Duodenal mucosa (tissue), 2 donors: ENCODE data around the gene NFIB.

Experiments
- H3K27ac ChIP-seq: one replicate; pipeline ENCODE4 v1.7.0; 2013; ENCODE audit warnings: low read depth, low read length
- H3K27me3 ChIP-seq, 2 donors: one replicate each; pipeline ENCODE4 v1.7.0; 2013; ENCODE audit warnings: low read length in 2 of 2, control low read depth in 1 of 2; ENCODE audit not compliant: insufficient read depth in 2 of 2, control insufficient read depth in 1 of 2
- H3K36me3 ChIP-seq, 2 donors: one replicate each; pipeline ENCODE4 v1.7.0; 2013; ENCODE audit warnings: low read length in 2 of 2, control low read depth in 1 of 2; ENCODE audit not compliant: insufficient read depth in 2 of 2, control insufficient read depth in 1 of 2
- H3K4me1 ChIP-seq, 2 donors: one replicate each; pipeline ENCODE4 v1.7.0; 2013; ENCODE audit warnings: low read length in 2 of 2, control low read depth in 1 of 2; ENCODE audit not compliant: insufficient read depth in 2 of 2, control insufficient read depth in 1 of 2
- H3K4me3 ChIP-seq, 2 donors: one replicate each; pipeline ENCODE4 v1.7.0; 2013; ENCODE audit warnings: low read length in 2 of 2, low read depth in 1 of 2
- H3K9ac ChIP-seq, 2 donors: one replicate each; pipeline ENCODE4 v1.7.0; 2013; ENCODE audit warnings: low read length in 2 of 2, low read depth in 1 of 2
- H3K9me3 ChIP-seq, 2 donors: one replicate each; pipeline ENCODE4 v1.7.0; 2013; ENCODE audit warnings: low read length in 2 of 2, control low read depth in 1 of 2; ENCODE audit not compliant: control insufficient read depth in 1 of 2

Gene NFIB

DNA sequence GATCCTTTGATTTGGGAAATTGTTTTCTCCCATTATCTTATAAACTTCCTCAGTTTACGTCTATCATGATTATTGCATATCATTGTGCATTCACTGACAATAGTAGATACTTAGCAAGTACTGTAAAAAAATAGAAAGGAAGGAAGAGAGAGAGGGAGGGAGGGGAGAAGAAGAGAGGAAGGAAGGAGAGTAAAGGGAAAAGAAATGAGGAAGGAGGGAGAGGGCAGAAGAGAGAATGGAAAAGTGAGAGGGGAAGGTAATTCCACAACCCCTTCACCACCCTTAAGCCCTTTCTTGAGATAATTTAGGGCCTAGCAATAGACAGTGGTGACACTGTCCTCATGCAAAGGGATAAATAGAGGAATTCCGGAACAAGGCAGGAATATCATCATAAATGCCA is 64.4 kb downstream of the NFIB start:
- Histone ChIP-seq H3K4me1 (peaks cover 12 to 27% of the 10 kb centered on the region in 2 donors), H3K4me3 (no peak overlapping the region), H3K36me3 (no peaks in the 10 kb centered on the region), H3K9me3 (no peaks in the 10 kb centered on the region), H3K27me3 (no peaks in the 10 kb centered on the region), H3K9ac (no peak overlapping the region), H3K27ac (no peak overlapping the region)

DNA sequence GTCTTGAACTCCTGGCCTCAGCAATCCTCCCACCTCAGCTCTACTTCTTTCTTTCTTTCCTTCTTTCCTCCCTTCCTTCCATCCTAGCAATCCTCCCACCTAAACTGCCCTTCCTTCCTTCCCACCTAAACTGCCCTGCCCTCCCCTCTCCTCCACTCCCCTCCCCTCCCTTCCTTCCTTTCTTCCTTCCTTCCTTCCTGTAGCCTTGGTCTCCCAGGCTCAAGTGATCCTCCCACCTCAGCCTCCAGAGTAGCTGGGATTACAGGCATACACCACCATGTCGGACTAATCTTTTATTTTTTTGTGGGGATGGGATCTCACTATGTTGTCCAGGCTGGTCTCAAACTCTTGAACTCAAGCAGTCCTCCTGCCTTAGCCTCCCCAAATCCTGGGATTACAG is 65.8 kb downstream of the NFIB start:
- H3K4me3 ChIP-seq = no peak overlapping the region
- H3K27me3 ChIP-seq = no peaks in the 10 kb centered on the region
- no peak overlapping the region for H3K27ac ChIP-seq
- H3K9me3 ChIP-seq = no peaks in the 10 kb centered on the region
- no peaks in the 10 kb centered on the region for H3K36me3 ChIP-seq
- peaks cover 12 to 27% of the 10 kb centered on the region in 2 donors for H3K4me1 ChIP-seq
- no peak overlapping the region for H3K9ac ChIP-seq

DNA sequence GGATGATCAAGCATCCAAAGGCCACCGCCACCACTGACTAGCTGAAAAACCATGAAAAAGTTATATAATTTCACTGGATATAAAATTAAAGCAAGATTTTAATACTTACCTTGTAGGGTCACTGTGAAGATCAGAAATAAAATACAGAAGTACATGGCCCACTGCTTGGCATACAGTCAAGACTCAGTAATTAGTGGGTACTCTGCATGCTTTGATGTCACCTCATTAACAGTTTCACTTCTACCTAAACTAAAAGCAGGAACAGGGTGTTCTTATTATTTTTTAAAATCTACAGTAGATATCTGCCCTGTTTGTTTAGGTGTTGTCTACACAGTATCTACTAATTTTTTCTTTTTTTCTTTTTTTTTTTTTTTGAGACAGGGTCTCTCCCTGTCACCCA is 66.4 kb downstream of the NFIB start:
- Histone ChIP-seq H3K4me1 (peaks cover 12 to 31% of the 10 kb centered on the region in 2 donors), H3K27me3 (no peaks in the 10 kb centered on the region), H3K9me3 (no peaks in the 10 kb centered on the region), H3K36me3 (no peaks in the 10 kb centered on the region), H3K9ac (no peak overlapping the region), H3K27ac (no peak overlapping the region), H3K4me3 (no peak overlapping the region)

DNA sequence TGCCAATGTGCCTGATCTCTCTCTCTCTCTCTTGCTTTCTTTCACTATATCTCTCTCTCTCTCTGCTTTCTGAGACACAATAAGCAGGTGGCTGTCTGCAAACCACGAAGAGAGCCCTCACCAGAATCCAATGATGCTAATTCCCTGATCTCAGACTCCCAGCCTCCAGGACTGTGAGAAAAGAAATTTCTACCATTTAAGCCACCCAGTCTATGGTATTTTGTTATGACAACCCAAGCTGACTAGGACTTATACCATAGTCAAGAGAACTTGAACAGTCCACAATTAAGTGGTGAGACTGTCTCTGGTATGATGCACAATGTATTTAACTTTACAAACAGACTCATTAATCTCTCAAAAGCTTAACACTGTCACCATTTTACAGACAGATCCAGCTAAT is 67.0 kb downstream of the NFIB start:
- Histone ChIP-seq H3K27ac (no peak overlapping the region), H3K4me1 (peaks cover 10 to 31% of the 10 kb centered on the region in 2 donors), H3K9me3 (no peaks in the 10 kb centered on the region), H3K4me3 (no peak overlapping the region), H3K27me3 (no peaks in the 10 kb centered on the region), H3K36me3 (no peaks in the 10 kb centered on the region), H3K9ac (no peak overlapping the region)

DNA sequence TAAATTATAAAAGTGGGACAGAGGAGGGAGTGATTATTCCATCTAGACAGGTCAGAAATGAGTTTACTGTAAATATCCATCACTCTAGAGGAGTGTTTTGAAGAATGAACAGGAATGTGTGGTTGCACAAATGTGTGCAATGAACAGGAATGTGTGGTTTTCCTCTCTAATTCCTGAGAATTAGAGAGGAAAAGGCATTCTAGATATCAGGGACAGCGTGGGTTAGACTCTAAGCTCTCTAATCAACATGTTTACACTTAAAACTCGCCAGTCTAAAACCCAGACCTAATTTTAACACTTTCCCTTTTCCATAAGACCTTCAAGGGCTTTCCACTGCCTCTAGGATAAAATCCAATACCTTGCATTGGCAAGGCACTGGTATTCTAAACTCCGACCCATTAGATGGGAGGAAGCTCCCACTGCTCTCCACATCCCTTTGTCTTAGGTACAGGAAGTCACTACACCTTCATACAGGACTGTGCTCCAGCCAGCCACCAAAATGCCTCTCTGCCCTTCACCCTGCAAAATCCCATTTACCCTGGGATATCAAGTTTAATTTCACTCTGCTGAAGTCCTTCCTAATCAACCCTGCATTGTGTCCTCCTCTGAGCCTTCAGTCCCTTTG is 67.9 kb downstream of the NFIB start:
- Histone ChIP-seq H3K4me1 (peaks cover 4 to 24% of the 10 kb centered on the region in 2 donors), H3K9ac (no peak overlapping the region), H3K27me3 (no peaks in the 10 kb centered on the region), H3K36me3 (no peaks in the 10 kb centered on the region), H3K9me3 (no peaks in the 10 kb centered on the region), H3K27ac (no peak overlapping the region), H3K4me3 (no peak overlapping the region)

DNA sequence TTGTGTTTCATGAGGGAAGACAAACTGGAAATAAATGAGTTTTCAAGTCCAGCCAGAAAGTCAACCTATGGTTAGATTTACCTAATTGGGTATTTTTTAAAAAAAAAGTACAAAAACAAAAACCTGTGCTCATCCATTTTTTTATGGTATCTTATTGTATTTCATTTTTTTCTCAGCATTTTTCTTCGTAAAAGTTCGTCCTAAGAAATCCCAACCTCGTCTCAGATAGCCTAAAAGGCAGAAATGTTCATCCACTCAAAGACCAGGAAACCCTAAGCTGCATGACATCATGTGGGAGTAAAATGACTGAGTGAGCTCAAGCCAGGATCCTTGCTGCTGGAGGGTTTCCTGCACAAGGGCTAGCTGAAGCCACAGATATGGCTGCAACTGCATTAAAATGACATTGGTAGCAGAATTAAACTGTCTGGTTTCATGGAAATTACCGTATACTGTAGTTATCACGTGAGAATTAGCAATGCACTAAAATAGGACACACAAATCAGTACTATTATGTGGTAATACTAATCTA is 70.4 kb downstream of the NFIB start:
- H3K36me3 ChIP-seq = no peaks in the 10 kb centered on the region
- no peak overlapping the region for H3K4me3 ChIP-seq
- no peaks in the 10 kb centered on the region for H3K27me3 ChIP-seq
- no peak overlapping the region for H3K9ac ChIP-seq
- peaks cover 1 to 26% of the 10 kb centered on the region in 2 donors for H3K4me1 ChIP-seq
- no peak overlapping the region for H3K27ac ChIP-seq
- no peaks in the 10 kb centered on the region for H3K9me3 ChIP-seq

DNA sequence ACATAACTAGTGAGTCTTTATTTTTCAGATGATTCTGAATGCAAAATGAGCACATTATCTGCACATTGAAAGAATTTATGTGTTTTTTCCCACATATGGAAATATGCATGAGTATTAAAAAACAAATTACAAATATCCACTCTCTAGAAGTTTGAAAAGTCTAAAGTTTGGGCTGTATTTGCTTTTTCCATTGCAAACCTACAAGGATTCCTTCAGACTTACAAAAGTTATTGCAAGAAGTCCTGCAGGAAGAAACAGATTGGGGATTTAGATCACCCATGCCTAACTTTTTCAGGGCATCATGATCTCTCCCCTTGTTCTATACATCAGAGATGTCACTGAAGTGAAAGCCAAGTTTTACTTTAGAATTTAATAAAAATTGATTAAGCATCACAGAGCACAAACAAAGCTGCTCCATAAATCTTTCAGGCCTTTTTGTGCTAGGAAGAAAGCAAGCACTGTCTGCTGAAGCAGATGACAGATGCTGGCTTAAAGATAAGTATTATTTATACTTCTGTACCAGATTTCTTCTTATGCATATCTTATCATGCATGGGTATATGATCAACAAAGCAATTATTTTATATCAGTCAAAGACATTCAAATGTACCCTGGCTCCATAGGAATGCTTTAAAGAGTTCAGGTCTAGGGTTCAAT is 71.7 kb downstream of the NFIB start:
- Histone ChIP-seq H3K4me1 (peaks cover 14 to 39% of the 10 kb centered on the region in 2 donors), H3K9ac (no peak overlapping the region), H3K36me3 (no peaks in the 10 kb centered on the region), H3K4me3 (no peak overlapping the region), H3K27ac (no peak overlapping the region), H3K27me3 (no peaks in the 10 kb centered on the region), H3K9me3 (no peaks in the 10 kb centered on the region)

DNA sequence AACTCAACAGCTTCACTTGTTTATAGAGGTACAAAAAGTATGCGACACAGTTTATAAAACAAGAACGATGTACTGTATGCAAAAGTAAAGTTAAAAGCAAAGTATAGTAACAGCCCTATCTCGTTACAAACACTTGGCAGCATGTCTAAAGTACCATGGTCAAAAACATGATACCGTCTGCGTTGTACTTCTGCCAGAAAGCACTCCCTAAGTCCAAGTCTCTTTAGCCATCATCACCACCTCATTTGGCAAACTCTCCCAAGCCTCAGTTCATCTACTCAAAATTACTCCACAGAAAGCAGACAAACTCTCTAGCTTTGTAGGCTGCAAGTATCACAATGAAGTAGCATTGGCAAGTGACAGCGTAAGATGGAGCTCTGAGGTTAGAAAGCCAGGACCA is 73.4 kb downstream of the NFIB start:
- peaks cover 15 to 55% of the 10 kb centered on the region in 2 donors for H3K4me1 ChIP-seq

DNA sequence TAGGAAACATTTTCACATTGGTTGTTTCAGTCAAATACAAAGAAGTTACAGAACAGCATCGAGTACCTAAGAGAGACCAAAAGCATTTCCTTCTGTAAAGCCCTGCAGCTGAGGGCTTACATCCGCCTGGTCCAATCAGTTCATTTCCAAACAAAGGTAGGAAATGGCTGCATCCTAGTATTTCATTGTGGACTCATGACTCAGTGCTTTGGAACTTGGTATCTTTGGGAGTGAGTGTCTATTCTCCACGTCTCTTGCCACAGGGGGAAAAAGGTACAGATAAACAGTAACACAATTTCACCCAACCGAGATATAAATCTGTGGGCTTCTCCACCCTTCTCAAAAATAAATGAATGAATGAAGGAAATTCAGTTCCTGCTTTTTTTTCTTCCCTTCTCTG is 75.4 kb downstream of the NFIB start:
- Histone ChIP-seq H3K9ac (no peak overlapping the region), H3K4me3 (no peak overlapping the region), H3K27ac (no peak overlapping the region), H3K9me3 (no peaks in the 10 kb centered on the region), H3K36me3 (no peaks in the 10 kb centered on the region), H3K4me1 (peaks cover 15 to 55% of the 10 kb centered on the region in 2 donors), H3K27me3 (no peaks in the 10 kb centered on the region)

More for the DNA sequence above, 73.4 kb downstream of the NFIB start:
- Histone ChIP-seq H3K27ac (no peak overlapping the region), H3K9ac (no peak overlapping the region), H3K36me3 (no peaks in the 10 kb centered on the region), H3K9me3 (no peaks in the 10 kb centered on the region), H3K4me3 (no peak overlapping the region), H3K27me3 (no peaks in the 10 kb centered on the region)

DNA sequence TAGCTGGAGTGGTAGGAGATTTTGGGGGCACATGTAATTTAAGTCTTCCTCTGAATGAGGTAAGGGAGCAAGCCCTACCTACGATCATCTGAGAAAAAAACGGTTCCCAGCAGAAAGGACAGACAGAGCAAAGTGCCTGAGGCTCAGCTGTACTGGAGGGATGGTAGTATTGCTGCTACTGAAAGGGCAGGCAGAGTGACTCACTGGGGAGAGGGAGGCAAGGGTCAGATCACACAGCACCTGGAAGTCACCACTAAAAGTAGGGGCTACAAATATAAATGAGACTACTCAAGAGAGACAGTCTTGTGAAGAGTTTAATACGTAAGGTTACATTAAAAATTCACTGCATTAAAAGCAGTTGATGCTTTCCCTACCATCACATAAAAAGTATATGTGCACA is 75.9 kb downstream of the NFIB start:
- Histone ChIP-seq H3K4me3 (no peak overlapping the region), H3K27me3 (no peaks in the 10 kb centered on the region), H3K36me3 (no peaks in the 10 kb centered on the region), H3K4me1 (peaks cover 15 to 55% of the 10 kb centered on the region in 2 donors), H3K27ac (no peak overlapping the region), H3K9ac (no peak overlapping the region), H3K9me3 (no peaks in the 10 kb centered on the region)
